ENCODE measurements around the gene CNTNAP2.

- TF ChIP-seq, protein P1, sequence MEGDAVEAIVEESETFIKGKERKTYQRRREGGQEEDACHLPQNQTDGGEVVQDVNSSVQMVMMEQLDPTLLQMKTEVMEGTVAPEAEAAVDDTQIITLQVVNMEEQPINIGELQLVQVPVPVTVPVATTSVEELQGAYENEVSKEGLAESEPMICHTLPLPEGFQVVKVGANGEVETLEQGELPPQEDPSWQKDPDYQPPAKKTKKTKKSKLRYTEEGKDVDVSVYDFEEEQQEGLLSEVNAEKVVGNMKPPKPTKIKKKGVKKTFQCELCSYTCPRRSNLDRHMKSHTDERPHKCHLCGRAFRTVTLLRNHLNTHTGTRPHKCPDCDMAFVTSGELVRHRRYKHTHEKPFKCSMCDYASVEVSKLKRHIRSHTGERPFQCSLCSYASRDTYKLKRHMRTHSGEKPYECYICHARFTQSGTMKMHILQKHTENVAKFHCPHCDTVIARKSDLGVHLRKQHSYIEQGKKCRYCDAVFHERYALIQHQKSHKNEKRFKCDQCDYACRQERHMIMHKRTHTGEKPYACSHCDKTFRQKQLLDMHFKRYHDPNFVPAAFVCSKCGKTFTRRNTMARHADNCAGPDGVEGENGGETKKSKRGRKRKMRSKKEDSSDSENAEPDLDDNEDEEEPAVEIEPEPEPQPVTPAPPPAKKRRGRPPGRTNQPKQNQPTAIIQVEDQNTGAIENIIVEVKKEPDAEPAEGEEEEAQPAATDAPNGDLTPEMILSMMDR (IDR thresholded peaks at IDR 0.05 in 4 of 5, conservative IDR thresholded peaks at IDR 0.05 in 1 of 5), result no peak
- no peak for TF ChIP-seq POLR2A (IDR thresholded peaks at IDR 0.05)
Observed at GRCh38 chr7:148091882-148092281, 1975.3 kb downstream of the CNTNAP2 start.

All from gastrocnemius medialis (tissue), 4 donors.